Neural cell (in vitro differentiated cells): Measurements from ENCODE around the gene COL23A1. TPM values are rescaled to one million over a fixed set of nuclear protein-coding genes. Genes with fewer than 3 reads are reported as not detected.
"Not testable (repeated sequence)": the region's sequence is repeated elsewhere in the genome, so short reads cannot be mapped to it uniquely, and the experiment has no call there.

Source experiments
- H2AFZ ChIP-seq: fragments of 200-600, 300-800 bp; sonication (generic), shearing (Covaris generic); 2 replicates; pipeline ENCODE4 v1.6.0; 2014; ENCODE audit warnings: low read depth, mild to moderate bottlenecking, antibody characterized with exemption, low read length, moderate library complexity
- H3F3A ChIP-seq: fragments of 200-600 bp; shearing (Covaris generic); 2 replicates; pipeline ENCODE4 v1.6.1; 2016; ENCODE audit warnings: mild to moderate bottlenecking, moderate library complexity, mixed read lengths, antibody characterized with exemption, low read length; ENCODE audit not compliant: insufficient read depth, poor library complexity, severe bottlenecking
- H3K27ac ChIP-seq: fragments of 200-600, 300-800 bp; sonication (generic), shearing (Covaris generic); 2 replicates; pipeline ENCODE4 v1.5.1; 2014; ENCODE audit warnings: mild to moderate bottlenecking, low read length, moderate library complexity
- H3K27me3 ChIP-seq: fragments of 300-800, 200-600 bp; sonication (generic), shearing (Covaris generic); 2 replicates; pipeline ENCODE4 v1.6.0; 2014; ENCODE audit warnings: mild to moderate bottlenecking, low read depth, low read length, moderate library complexity; ENCODE audit not compliant: insufficient read depth
- H3K36me3 ChIP-seq: fragments of 300-800, 200-600 bp; sonication (generic), shearing (Covaris generic); 2 replicates; pipeline ENCODE4 v1.5.1; 2014; ENCODE audit warnings: mild to moderate bottlenecking, antibody characterized with exemption, low read length, moderate library complexity; ENCODE audit not compliant: insufficient read depth
- H3K4me2 ChIP-seq: fragments of 300-800, 200-600 bp; sonication (generic), shearing (Covaris generic); 2 replicates; pipeline ENCODE4 v1.6.0; 2014; ENCODE audit warnings: mild to moderate bottlenecking, low read length
- H3K4me3 ChIP-seq: fragments of 300-800, 200-600 bp; sonication (generic), shearing (Covaris generic); 2 replicates; pipeline ENCODE4 v1.5.1; 2014; ENCODE audit warnings: mild to moderate bottlenecking, low read length, moderate library complexity
- H3K79me2 ChIP-seq: fragments of 200-600 bp; shearing (Covaris generic); replicated peaks from 2 replicates; pipeline ENCODE4 v1.6.0; 2014; ENCODE audit warnings: mild to moderate bottlenecking, low read length, moderate library complexity; ENCODE audit not compliant: insufficient read depth
- H3K9ac ChIP-seq: fragments of 300-800, 200-600 bp; sonication (generic), shearing (Covaris generic); 2 replicates; pipeline ENCODE4 v1.6.1; 2016; ENCODE audit warnings: mild to moderate bottlenecking, low read length, mixed read lengths
- H3K9me2 ChIP-seq: fragments of 200-600 bp; shearing (Covaris generic); 2 replicates; pipeline ENCODE4 v1.6.1; 2016; ENCODE audit warnings: mild to moderate bottlenecking, low read length, mixed read lengths; ENCODE audit not compliant: insufficient read depth
- H3K9me3 ChIP-seq: fragments of 200-600, 300-800 bp; sonication (generic), shearing (Covaris generic); 2 replicates; pipeline ENCODE4 v1.6.1; 2016; ENCODE audit warnings: mild to moderate bottlenecking, mixed run types, low read length, moderate library complexity, mixed read lengths
- H4K20me1 ChIP-seq: fragments of 200-600 bp; shearing (Covaris generic); 2 replicates; pipeline ENCODE4 v1.6.1; 2016; ENCODE audit warnings: mild to moderate bottlenecking, mixed run types; ENCODE audit not compliant: insufficient read depth
- EP300 ChIP-seq: fragments of 450-650 bp; conservative IDR thresholded peaks from 2 replicates; pipeline ENCODE4 v1.6.1; 2014; ENCODE audit warnings: antibody characterized with exemption, mild to moderate bottlenecking, moderate library complexity; ENCODE audit not compliant: poor library complexity, severe bottlenecking
- EZH2 ChIP-seq: fragments of 200-600, 300-800 bp; shearing (Covaris generic), sonication (generic); IDR thresholded peaks from 2 replicates; pipeline ENCODE4 v1.6.1; 2014; ENCODE audit warnings: antibody characterized with exemption, low read length, borderline replicate concordance, mild to moderate bottlenecking; ENCODE audit not compliant: insufficient read depth, poor library complexity, severe bottlenecking
- MXI1 ChIP-seq: fragments of 450-650 bp; conservative IDR thresholded peaks from 2 replicates; pipeline ENCODE4 v1.6.1; 2014; ENCODE audit warnings: antibody characterized with exemption, mild to moderate bottlenecking; ENCODE audit not compliant: poor library complexity, severe bottlenecking
- POLR2AphosphoS5 ChIP-seq: IDR thresholded peaks from 2 replicates; pipeline ENCODE4 v1.6.1; 2012
- RAD21 ChIP-seq: fragments of 450-650 bp; conservative IDR thresholded peaks from 2 replicates; pipeline ENCODE4 v1.6.1; 2014; ENCODE audit warnings: antibody characterized with exemption, mild to moderate bottlenecking, moderate library complexity
- SMC3 ChIP-seq: fragments of 450-650 bp; conservative IDR thresholded peaks from 2 replicates; pipeline ENCODE4 v1.6.1; 2014; ENCODE audit warnings: antibody characterized with exemption, mild to moderate bottlenecking, moderate library complexity; ENCODE audit not compliant: poor library complexity
- TAF1 ChIP-seq: IDR thresholded peaks from 2 replicates; pipeline ENCODE4 v1.6.1; 2012; ENCODE audit warnings: low read depth
- polyA plus RNA-seq: library from polyadenylated mRNA; depleted of rRNA; stranded (reverse); fragments of >200 nt; gene quantifications from 2 replicates; pipeline ENCODE4 v1.2.3, GENCODE V29; 2014
- TF ChIP-seq, protein P1 (sequence below): IDR thresholded peaks from 2 replicates; pipeline ENCODE4 v1.6.1; 2012; ENCODE audit warnings: borderline replicate concordance
- TF ChIP-seq, protein P2 (sequence below): fragments of 450-650 bp; IDR thresholded peaks from 2 replicates; pipeline ENCODE4 v1.5.1; 2014; ENCODE audit warnings: antibody characterized with exemption, mild to moderate bottlenecking, moderate library complexity; ENCODE audit not compliant: poor library complexity, severe bottlenecking

The COL23A1 gene
- polyA plus RNA-seq, 1 donor from 2014 or later, result not detected

DNA sequence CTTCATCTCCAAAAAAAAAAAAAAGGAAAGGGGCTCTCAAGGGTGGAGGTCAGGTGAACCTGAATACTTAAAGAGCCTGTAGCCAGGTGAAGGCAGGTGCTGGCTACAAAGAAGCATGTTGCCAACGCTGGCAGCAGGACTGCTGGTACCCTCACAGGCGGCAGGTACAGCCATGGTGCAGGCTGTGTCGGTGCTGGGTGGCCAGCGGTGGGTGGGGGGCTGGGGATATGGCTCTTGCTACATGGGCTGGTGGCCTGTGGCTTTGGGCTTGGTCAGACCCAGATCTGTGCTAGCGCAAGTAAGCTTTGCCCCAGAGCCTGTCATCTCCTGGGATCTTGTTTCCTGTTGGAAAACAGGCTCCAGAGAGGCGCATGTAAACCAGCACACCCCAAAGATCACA lies 271.3 kb downstream of the COL23A1 start:
- Histone ChIP-seq H3K4me3 (no peak overlapping the region), H2AFZ (no peak overlapping the region), H3K9me3 (no peaks in the 10 kb centered on the region), H3K27ac (no peak overlapping the region), H3K9me2 (no peaks in the 10 kb centered on the region), H3K27me3 (no peaks in the 10 kb centered on the region), H3K36me3 (no peaks in the 10 kb centered on the region), H3F3A (no peaks in the 10 kb centered on the region), H3K4me2 (no peak overlapping the region), H3K9ac (no peak overlapping the region), H3K79me2 (no peaks in the 10 kb centered on the region), H4K20me1 (no peaks in the 10 kb centered on the region)
- TF ChIP-seq EP300 (no peak), EZH2 (no peak), TAF1 (no peak), RAD21 (no peak), MXI1 (no peak), SMC3 (no peak), POLR2AphosphoS5 (no peak)
- TF ChIP-seq, protein P1, sequence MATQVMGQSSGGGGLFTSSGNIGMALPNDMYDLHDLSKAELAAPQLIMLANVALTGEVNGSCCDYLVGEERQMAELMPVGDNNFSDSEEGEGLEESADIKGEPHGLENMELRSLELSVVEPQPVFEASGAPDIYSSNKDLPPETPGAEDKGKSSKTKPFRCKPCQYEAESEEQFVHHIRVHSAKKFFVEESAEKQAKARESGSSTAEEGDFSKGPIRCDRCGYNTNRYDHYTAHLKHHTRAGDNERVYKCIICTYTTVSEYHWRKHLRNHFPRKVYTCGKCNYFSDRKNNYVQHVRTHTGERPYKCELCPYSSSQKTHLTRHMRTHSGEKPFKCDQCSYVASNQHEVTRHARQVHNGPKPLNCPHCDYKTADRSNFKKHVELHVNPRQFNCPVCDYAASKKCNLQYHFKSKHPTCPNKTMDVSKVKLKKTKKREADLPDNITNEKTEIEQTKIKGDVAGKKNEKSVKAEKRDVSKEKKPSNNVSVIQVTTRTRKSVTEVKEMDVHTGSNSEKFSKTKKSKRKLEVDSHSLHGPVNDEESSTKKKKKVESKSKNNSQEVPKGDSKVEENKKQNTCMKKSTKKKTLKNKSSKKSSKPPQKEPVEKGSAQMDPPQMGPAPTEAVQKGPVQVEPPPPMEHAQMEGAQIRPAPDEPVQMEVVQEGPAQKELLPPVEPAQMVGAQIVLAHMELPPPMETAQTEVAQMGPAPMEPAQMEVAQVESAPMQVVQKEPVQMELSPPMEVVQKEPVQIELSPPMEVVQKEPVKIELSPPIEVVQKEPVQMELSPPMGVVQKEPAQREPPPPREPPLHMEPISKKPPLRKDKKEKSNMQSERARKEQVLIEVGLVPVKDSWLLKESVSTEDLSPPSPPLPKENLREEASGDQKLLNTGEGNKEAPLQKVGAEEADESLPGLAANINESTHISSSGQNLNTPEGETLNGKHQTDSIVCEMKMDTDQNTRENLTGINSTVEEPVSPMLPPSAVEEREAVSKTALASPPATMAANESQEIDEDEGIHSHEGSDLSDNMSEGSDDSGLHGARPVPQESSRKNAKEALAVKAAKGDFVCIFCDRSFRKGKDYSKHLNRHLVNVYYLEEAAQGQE, result no peak
- TF ChIP-seq, protein P2, sequence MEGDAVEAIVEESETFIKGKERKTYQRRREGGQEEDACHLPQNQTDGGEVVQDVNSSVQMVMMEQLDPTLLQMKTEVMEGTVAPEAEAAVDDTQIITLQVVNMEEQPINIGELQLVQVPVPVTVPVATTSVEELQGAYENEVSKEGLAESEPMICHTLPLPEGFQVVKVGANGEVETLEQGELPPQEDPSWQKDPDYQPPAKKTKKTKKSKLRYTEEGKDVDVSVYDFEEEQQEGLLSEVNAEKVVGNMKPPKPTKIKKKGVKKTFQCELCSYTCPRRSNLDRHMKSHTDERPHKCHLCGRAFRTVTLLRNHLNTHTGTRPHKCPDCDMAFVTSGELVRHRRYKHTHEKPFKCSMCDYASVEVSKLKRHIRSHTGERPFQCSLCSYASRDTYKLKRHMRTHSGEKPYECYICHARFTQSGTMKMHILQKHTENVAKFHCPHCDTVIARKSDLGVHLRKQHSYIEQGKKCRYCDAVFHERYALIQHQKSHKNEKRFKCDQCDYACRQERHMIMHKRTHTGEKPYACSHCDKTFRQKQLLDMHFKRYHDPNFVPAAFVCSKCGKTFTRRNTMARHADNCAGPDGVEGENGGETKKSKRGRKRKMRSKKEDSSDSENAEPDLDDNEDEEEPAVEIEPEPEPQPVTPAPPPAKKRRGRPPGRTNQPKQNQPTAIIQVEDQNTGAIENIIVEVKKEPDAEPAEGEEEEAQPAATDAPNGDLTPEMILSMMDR, result no peak

DNA sequence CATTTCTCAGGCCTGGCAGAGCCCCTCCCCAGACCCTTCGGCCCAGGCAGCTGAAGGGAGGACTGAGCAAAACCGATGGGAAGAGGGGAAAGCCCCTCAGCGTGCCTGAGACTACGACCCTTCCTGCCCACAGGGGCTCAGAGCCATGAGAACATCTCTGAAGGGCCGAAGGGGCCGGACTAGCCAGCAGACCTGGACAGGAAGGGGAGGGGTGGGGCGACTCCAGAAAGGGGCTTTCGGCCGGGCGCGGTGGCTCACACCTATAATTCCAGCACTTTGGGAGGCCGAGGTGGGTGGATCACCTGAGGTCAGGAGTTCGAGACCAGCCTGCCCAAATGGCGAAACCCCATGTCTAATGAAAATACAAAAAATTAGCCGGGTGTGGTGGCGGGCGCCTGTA lies 271.8 kb downstream of the COL23A1 start:
- H3K9me2 ChIP-seq, result no peaks in the 10 kb centered on the region
- H3K9me3 ChIP-seq, result no peaks in the 10 kb centered on the region
- TF ChIP-seq TAF1, result no peak
- TF ChIP-seq SMC3, result no peak
- TF ChIP-seq, protein P1, result no peak
- no peak for TF ChIP-seq RAD21
- TF ChIP-seq, protein P2, result no peak
- TF ChIP-seq EZH2, result no peak
- no peak for TF ChIP-seq POLR2AphosphoS5
- no peak for TF ChIP-seq EP300
- no peak for TF ChIP-seq MXI1
- no peak overlapping the region for H3K9ac ChIP-seq
- no peak overlapping the region for H2AFZ ChIP-seq
- no peaks in the 10 kb centered on the region for H3F3A ChIP-seq
- H3K36me3 ChIP-seq, result no peaks in the 10 kb centered on the region
- no peaks in the 10 kb centered on the region for H4K20me1 ChIP-seq
- H3K4me2 ChIP-seq, result no peak overlapping the region
- no peaks in the 10 kb centered on the region for H3K79me2 ChIP-seq
- no peak overlapping the region for H3K27ac ChIP-seq
- H3K4me3 ChIP-seq, result no peak overlapping the region
- H3K27me3 ChIP-seq, result no peaks in the 10 kb centered on the region

DNA sequence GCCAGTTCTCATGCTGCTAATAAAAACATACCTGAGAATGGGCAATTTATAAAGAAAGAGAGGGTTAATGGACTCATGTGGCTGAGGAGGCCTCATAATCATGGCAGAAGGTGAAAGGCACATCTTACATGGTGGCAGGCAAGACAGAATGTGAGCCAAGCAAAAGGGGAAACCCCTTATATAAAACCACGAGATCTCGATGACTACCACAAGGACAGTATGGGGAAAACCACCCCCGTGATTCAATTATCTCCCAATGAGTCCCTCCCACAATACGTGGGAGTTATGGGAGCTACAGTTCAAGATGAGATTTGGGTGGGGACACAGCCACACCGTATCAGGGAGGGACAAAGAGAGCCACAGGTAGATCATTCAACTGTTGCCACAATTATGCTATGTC lies 272.5 kb downstream of the COL23A1 start:
- H3K4me2 ChIP-seq, H3K4me3 ChIP-seq, H3K36me3 ChIP-seq, H3F3A ChIP-seq, H3K9ac ChIP-seq, H4K20me1 ChIP-seq, H3K9me3 ChIP-seq, H3K79me2 ChIP-seq, H3K9me2 ChIP-seq, H2AFZ ChIP-seq, H3K27ac ChIP-seq, H3K27me3 ChIP-seq: not testable (repeated sequence)
